ENCODE measurements around the gene LIFR.
A peak's percentile ranks its signal among the peaks of the same experiment; 100 is the strongest.

GRCh38 chr5:38556088-38556598, 303 bp downstream of the LIFR start:
- peak in 1 of 6 experiments; percentile 9 for TF ChIP-seq CTCF (IDR thresholded peaks at IDR 0.05)
- TF ChIP-seq EP300 (IDR thresholded peaks at IDR 0.05), result no peak
